SK-MEL-5 (cell line): ENCODE data around the gene MVB12B. TPM values are rescaled to one million over a fixed set of nuclear protein-coding genes. Genes with fewer than 3 reads are reported as not detected.

Experiments
- DNase-seq: peaks from one replicate; pipeline ENCODE4 v3.0.0-alpha.2; 2016; ENCODE audit warnings: low read depth, low spot score
- in situ Hi-C: cut with HindIII; loops from 2 replicates; pipeline ENCODE4 v1.10.0; 2016; ENCODE audit warnings: low sequenced_read_pairs, high pct_unique_total_duplicates, low pct_unique_long_range_greater_than_20kb
- total RNA-seq: library from RNA; depleted of rRNA; stranded (reverse); fragments of >200 nt; shearing (Covaris generic); gene quantifications from 2 replicates; pipeline ENCODE4 v1.2.3, GENCODE V29; 2014

The MVB12B gene
- total RNA-seq, 1 experiment from 2014 or later: 3.1 TPM

DNA sequence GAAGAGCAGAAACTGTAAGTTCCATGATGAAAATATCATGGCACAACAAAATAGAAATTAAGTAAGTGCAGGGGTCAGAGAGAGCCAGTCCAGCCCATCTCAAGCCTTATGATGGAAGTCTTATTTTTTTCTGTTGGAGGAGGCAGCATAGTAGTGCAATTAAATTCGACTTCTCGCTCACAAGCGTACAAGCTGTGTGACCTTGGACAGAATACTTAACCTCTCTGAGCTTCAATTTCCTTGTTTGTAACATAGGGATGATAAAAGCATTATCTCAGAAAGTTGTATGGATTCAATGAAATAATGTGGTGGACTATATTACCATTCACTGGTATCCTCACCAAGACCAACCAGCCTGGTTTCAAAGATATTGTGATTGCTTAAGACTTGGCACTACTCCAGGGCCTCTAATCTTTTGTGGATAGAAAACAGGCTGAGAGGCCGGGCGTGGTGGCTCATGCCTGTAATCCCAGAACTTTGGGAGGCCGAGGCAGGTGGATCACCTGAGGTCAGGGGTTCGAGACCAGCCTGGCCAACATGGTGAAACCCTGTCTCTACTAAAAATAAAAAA is 26.8 kb upstream of the MVB12B start:
- DNase-seq: no peak
- in situ Hi-C loops: no loop called here

DNA sequence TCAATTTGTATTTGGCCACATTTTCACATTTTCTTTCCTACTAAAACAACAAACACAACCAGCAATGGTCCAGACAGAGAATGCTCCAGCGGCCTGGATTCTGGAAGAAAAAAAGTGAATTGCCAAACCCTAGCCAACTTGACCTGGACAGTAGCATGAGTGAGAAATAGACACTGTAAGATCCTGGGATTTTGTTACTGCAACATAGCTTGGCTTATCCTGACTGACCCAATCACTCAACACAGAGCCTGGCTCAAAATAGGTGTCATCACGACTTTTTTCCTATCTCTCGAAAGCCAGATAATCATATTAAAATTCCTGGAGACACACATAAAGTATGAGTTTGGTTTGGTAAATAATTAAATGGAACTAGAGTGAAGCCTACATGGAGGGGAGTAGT is 25.4 kb upstream of the MVB12B start:
- DNase-seq: no peak
- in situ Hi-C loops: no loop called here

DNA sequence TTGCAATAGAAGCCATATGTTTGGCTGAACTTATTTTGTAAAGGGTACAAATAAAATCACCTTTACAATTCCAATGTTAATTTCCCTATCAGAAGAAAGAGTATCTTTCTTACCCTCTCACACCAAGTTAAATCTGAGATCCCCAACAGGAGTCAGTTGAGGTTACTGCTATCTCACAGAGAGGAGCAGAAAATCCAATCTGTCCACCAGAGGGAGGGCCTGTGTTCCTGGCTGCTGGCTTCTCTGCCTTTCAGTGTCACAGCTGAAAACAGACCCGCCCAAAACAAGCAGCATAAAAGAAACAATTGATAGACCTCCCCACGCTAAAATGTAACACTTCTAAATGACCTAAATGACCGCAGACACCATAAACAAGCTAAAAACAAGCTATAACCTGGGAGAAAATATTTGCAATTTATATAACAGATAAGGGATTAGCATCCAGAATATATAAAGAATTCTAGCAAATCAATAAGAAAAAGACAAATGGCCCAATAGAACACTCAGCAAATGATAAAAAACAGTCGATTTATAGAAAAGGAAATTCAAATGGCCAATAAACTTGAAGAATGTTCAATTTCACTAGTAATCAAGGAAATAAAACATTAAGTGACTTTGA is 24.5 kb upstream of the MVB12B start:
- peak; percentile 86 for DNase-seq
- in situ Hi-C loops: no loop called here

DNA sequence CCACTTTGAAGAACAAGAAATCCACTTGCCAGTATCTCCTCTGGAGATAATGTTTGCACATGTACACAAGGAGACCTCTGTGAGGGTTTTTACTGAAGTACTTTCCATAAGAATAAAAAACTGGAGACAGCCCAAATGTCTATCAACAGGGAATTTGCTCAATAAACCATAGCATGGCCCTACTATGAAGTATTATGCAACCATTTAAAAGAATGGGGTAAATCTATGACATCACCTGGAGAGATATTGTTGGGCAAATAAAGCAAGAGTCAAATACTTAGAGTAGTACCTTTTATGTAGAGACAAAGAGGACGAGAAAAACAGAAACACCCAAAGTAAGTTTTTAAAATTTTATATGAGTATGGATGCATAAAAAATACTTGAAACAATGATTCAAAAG is 23.9 kb upstream of the MVB12B start:
- DNase-seq: no peak
- in situ Hi-C loops: no loop called here

DNA sequence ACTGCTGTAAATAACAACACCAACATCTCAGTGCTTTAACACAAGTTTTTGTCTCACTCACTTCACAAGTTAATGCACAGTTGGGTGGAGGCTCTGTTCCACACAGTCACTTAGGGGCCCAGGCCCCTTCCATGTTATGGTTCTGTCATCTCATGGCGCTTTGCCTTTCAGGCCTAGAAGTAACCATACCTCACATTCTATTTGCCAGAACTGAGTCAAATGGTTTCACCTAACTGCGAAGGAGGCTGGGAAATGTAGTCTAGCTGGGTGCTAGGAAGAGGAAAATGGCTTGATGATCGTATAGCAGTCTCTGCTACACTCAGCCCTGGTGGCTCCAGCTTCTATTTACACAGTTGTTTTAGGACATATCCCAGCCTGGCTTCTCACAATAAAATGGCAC is 23.1 kb upstream of the MVB12B start:
- in situ Hi-C loops: no loop called here
- peak; percentile 26 for DNase-seq

DNA sequence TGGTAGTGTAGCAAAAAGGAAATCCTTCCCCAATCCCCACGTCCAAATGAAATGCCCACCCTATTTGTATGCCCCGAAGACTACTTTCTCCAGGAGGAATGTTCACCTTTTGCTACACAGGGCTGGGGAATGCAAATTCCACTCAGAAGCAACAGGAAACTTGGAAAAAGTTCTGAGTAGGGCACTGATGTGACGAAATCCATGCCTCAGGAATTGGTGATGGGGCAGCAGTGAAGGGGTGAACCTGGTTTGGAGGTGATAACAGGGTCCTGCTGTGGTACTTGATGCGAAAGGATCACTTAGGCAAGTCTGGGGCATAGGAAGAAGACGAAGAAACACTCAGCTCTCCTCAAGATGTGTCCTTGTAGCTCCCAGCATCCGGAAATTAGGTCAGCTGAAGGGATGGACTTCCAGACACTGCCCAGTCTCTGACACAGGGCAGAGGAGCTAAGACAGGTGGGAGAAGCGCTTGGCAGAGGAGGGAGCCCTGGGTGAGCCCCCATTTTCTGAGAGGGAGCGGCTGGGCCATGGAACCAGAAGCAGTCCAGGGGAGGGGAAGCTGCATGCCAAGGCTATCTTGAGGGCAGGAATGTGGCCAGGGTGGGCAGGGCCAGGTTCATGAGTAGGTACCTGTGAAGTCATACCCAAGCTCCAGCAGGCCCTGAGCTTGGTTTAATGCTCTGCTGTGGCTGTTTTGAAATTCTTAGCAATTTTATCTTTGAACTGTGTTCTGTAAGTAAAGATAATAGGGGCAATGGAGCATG is 22.2 kb upstream of the MVB12B start:
- no peak for DNase-seq
- in situ Hi-C loops: no loop called here

DNA sequence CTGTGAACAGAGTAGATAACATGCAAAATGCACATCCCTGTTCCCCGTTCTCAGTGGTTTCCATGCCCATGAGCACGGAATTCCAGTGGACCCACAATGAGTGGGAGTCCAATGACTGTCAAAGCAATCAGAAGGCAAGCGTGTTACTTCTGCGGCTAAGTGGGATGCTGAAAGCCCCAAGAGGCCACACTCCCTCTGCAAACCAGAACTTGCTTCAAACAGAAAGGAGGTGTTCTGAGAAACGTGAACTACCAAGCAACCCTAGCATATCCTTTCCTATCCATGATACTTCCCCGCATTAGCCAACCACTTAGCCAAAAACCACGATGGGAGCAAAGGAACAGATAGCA is 21.7 kb upstream of the MVB12B start:
- in situ Hi-C loops: no loop called here
- no peak for DNase-seq

DNA sequence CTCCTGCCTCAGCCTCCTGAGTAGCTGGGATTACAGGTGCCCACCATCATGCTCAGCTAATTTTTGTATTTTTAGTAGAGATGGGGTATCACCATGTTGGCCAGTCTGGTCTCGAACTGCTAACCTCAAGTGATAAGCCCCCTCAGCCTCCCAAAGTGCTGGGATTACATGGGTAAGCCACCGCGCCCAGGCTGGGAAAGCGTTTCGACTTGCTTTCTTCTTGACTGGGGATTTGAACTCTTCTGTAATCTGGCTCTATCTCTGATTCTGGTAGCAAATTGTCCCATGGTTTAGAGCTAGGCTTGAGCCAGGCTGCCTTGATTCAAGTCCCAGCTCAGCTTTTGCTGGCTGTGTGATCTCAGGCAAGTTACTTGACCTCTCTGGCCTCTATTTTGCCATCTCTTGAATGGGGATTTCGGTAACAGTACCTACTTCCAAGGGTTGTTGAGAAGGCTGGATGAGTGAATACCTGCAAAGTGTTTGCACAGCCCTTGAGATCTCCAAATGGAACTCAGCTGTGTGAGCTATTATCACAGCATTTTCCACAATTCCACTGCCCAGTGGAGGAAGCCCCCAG is 20.5 kb upstream of the MVB12B start:
- no peak for DNase-seq
- in situ Hi-C loops: no loop called here

- in situ Hi-C loops: no loop called here
- DNase-seq: peak; percentile 61
Measured at GRCh38 chr9:126307322-126308061, 19.1 kb upstream of the MVB12B start.

- in situ Hi-C loops: no loop called here
Measured at GRCh38 chr9:126309427-126310189, 17.0 kb upstream of the MVB12B start.

GRCh38 chr9:126312584-126313551 is 13.8 kb upstream of the MVB12B start:
- in situ Hi-C loops: no loop called here
- DNase-seq: no peak

More at GRCh38 chr9:126309427-126310189, 17.0 kb upstream of the MVB12B start:
- no peak for DNase-seq

DNA sequence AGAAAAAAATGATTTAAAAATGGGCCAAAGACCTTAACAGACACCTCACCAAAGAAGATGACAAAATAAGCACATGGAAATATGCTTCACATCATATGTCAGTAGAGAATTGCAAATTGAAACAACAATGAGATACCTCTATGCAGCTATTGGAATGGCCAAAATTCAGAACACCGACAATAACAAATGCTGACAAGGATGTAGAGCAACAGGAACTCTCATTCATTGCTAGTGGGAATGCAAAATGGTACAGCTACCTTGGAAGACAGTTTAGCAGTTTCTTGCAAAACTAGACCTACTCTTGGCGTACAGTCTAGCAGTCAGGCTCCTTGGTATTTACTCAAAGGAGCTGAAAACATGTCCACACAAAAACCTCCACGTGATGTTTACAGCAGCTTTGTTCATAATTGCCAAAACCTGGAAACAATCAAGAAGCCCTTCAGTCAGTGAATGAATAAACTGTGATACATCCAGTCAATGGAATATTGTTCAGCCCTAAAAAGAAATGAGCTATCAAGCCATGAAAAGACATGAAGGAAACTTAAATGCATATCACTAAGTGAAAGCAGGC is 10.5 kb upstream of the MVB12B start:
- in situ Hi-C loops: no loop called here
- no peak for DNase-seq

DNA sequence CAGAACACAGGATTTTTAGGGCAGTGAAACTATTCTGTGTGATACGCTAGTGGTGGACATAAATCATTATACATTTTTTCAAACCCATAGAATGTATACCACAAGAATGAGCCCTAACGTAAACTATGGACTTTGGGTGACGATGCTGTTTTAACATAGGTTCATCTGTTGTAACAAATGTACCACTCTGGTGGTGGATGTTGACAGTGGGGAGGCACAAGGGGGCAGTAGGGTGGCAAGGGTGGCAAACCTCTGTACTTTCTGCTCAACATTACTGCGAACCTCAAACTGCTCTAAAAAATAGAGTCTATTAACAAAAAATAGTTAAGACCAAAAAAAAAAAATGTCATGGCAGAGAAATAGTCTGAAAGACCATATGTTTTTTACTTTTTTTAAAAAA is 9.1 kb upstream of the MVB12B start:
- DNase-seq: peak; percentile 32
- in situ Hi-C loops: no loop called here

DNA sequence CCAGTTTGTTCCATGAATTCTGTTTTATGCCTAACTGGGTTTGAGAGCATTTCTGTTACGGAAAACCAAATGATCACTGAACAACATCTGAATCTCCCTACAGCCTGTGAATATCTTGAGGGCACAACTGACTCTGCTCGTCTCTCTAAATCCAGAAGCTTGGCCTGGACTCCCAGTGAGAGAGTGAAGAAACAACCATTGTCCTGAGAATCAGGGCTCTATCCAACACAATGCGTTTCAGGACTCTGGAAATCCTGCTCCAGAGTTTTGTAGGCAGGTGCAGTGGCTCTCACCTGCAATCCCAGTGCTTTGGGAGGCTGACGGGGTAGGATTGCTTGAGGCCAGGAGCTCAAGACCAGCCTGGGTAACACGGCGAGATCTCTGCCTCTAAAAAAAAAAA is 7.8 kb upstream of the MVB12B start:
- in situ Hi-C loops: no loop called here
- DNase-seq: no peak

DNA sequence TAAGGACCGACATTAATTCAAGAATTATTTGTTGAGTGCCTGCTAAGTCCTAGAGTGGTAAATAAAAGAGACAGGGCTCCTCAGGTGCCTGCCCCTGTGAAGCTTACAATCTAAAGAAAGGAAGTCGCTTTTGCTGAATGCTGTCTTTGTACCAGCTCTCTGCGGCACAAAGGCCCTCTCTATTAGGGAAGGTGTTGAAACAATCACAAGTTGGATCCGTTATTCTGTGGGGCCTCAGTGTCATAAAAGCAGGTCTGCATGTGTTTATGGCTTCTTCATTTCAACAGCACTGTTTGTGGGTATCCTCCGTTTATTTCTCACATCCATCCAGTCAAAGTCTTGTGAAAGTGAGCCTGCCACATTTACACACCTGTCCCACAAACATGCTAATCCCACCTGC is 7.0 kb upstream of the MVB12B start:
- DNase-seq: peak; percentile 66
- in situ Hi-C loops: no loop called here
